Trophoblast cell (in vitro differentiated cells and primary cell): Measurements from ENCODE around the gene TMEM245.

Source experiments
- DNase-seq, 2 donors: peaks; one replicate each; pipeline ENCODE4 v3.0.0-alpha.2; 2016
- H2AFZ ChIP-seq: 2 replicates; pipeline ENCODE4 v1.6.1; 2013; ENCODE audit warnings: low read length, moderate library complexity, mild to moderate bottlenecking; ENCODE audit not compliant: insufficient read depth, poor library complexity
- H2AK5ac ChIP-seq: 2 replicates; pipeline ENCODE4 v1.6.1; 2013; ENCODE audit warnings: mild to moderate bottlenecking, low read length
- H2BK120ac ChIP-seq: 2 replicates; pipeline ENCODE4 v1.6.1; 2013; ENCODE audit warnings: low read length, mild to moderate bottlenecking, moderate library complexity; ENCODE audit not compliant: insufficient read depth, poor library complexity
- H2BK12ac ChIP-seq: 2 replicates; pipeline ENCODE4 v1.6.1; 2013; ENCODE audit warnings: mild to moderate bottlenecking, low read length, moderate library complexity
- H2BK5ac ChIP-seq: 2 replicates; pipeline ENCODE4 v1.6.1; 2013; ENCODE audit warnings: low read length, low read depth, moderate library complexity, mild to moderate bottlenecking; ENCODE audit not compliant: poor library complexity
- H3K14ac ChIP-seq: 2 replicates; pipeline ENCODE4 v1.6.1; 2013; ENCODE audit warnings: mild to moderate bottlenecking, low read length
- H3K18ac ChIP-seq: 2 replicates; pipeline ENCODE4 v1.6.1; 2013; ENCODE audit warnings: mild to moderate bottlenecking, low read length
- H3K23ac ChIP-seq: 2 replicates; pipeline ENCODE4 v1.6.1; 2013; ENCODE audit warnings: low read length
- H3K27ac ChIP-seq: 2 replicates; pipeline ENCODE4 v1.5.1; 2013; ENCODE audit warnings: low read depth, mild to moderate bottlenecking, inconsistent platforms, low read length, moderate library complexity
- H3K27me3 ChIP-seq: 2 replicates; pipeline ENCODE4 v1.6.1; 2013; ENCODE audit warnings: inconsistent platforms, mild to moderate bottlenecking, low read length, moderate library complexity; ENCODE audit not compliant: insufficient read depth
- H3K36me3 ChIP-seq, 2 experiments: 1 replicate in 1 of 2; 2 replicates in 1 of 2; pipeline ENCODE4 v1.6.1; 2013; ENCODE audit warnings: low read length in 2 of 2, mild to moderate bottlenecking in 2 of 2, moderate library complexity in 1 of 2; ENCODE audit not compliant: insufficient read depth in 2 of 2, control insufficient read depth in 1 of 2
- H3K4ac ChIP-seq: 2 replicates; pipeline ENCODE4 v1.6.1; 2013; ENCODE audit warnings: low read depth, mild to moderate bottlenecking, low read length, moderate library complexity
- H3K4me1 ChIP-seq, 2 experiments: 1 replicate in 1 of 2; 2 replicates in 1 of 2; pipeline ENCODE4 v1.6.1; 2013; ENCODE audit warnings: low read length in 2 of 2, mild to moderate bottlenecking in 2 of 2, moderate library complexity in 1 of 2; ENCODE audit not compliant: insufficient read depth in 2 of 2, control insufficient read depth in 1 of 2
- H3K4me2 ChIP-seq: 2 replicates; pipeline ENCODE4 v1.6.1; 2013; ENCODE audit warnings: inconsistent platforms, mild to moderate bottlenecking, low read length, moderate library complexity
- H3K4me3 ChIP-seq: 2 replicates; pipeline ENCODE4 v1.5.1; 2013; ENCODE audit warnings: mild to moderate bottlenecking, low read depth, low read length, inconsistent platforms
- H3K79me1 ChIP-seq: one replicate; pipeline ENCODE4 v1.6.1; 2013; ENCODE audit warnings: low read length
- H3K79me2 ChIP-seq: 2 replicates; pipeline ENCODE4 v1.6.1; 2013; ENCODE audit warnings: low read length, mild to moderate bottlenecking; ENCODE audit not compliant: control insufficient read depth, insufficient read depth, poor library complexity
- H3K9ac ChIP-seq: 2 replicates; pipeline ENCODE4 v1.6.1; 2013; ENCODE audit warnings: mild to moderate bottlenecking, low read length
- H3K9me3 ChIP-seq: 2 replicates; pipeline ENCODE4 v1.6.1; 2013; ENCODE audit warnings: low read depth, mild to moderate bottlenecking, control low read depth, inconsistent platforms, low read length; ENCODE audit not compliant: insufficient read depth
- H4K12ac ChIP-seq: 2 replicates; pipeline ENCODE4 v1.6.1; 2013; ENCODE audit warnings: low read depth, mild to moderate bottlenecking, low read length, moderate library complexity
- H4K8ac ChIP-seq: 2 replicates; pipeline ENCODE4 v1.6.1; 2013; ENCODE audit warnings: low read depth, mild to moderate bottlenecking, low read length, moderate library complexity
- H4K91ac ChIP-seq: one replicate; pipeline ENCODE4 v1.6.1; 2013; ENCODE audit warnings: low read depth, mild to moderate bottlenecking, low read length, moderate library complexity
- WGBS: extraction: QIAGEN DNeasy Blood & Tissue Kit; methylation state at CpG from one replicate; pipeline ENCODE4 v1.1.7; 2013; ENCODE audit warnings: missing lambda C conversion rate; ENCODE audit not compliant: insufficient read length, insufficient coverage; ENCODE audit errors: extremely low coverage; 5-methylcytosine and 5-hydroxymethylcytosine counted together

Gene TMEM245

GRCh38 chr9:109012876-109013678 lies 106.7 kb downstream of the TMEM245 start, which contains the start of gene CTNNAL1:
Gene CTNNAL1, minus strand, starts transcription at chr9:109013499. Its CDS starts 57 bp downstream, at chr9:109013442.
- Histone ChIP-seq H2BK12ac (no peak within 1 kb of the TSS), H2AK5ac (no peak within 1 kb of the TSS), H3K79me2 (no peaks in the 10 kb centered on the region), H2AFZ (peak within 1 kb of the TSS; percentile 66), H3K4me2 (peak within 1 kb of the TSS; percentile 66), H3K23ac (no peak within 1 kb of the TSS), H3K27ac (peak within 1 kb of the TSS; percentile 80), H3K9ac (peak within 1 kb of the TSS; percentile 84), H3K9me3 (no peaks in the 10 kb centered on the region), H4K91ac (peak within 1 kb of the TSS; percentile 53), H3K4ac (peak within 1 kb of the TSS; percentile 37), H3K18ac (peak within 1 kb of the TSS; percentile 19), H4K12ac (no peak within 1 kb of the TSS), H2BK120ac (no peak within 1 kb of the TSS), H3K14ac (peak within 1 kb of the TSS; percentile 35), H3K27me3 (no peaks in the 10 kb centered on the region), H3K4me1 (peaks cover 10 to 13% of the 10 kb centered on the region in 2 experiments), H3K4me3 (peak within 1 kb of the TSS; percentile 76), H4K8ac (peak within 1 kb of the TSS; percentile 32), H2BK5ac (peak within 1 kb of the TSS; percentile 87), H3K36me3 (no peaks in the 10 kb centered on the region), H3K79me1 (peaks cover 5% of the 10 kb centered on the region)
- no CpG with 5 or more reads among the region's 99 CpGs for WGBS
- DNase-seq, result peak; percentile 80 to 86

DNA sequence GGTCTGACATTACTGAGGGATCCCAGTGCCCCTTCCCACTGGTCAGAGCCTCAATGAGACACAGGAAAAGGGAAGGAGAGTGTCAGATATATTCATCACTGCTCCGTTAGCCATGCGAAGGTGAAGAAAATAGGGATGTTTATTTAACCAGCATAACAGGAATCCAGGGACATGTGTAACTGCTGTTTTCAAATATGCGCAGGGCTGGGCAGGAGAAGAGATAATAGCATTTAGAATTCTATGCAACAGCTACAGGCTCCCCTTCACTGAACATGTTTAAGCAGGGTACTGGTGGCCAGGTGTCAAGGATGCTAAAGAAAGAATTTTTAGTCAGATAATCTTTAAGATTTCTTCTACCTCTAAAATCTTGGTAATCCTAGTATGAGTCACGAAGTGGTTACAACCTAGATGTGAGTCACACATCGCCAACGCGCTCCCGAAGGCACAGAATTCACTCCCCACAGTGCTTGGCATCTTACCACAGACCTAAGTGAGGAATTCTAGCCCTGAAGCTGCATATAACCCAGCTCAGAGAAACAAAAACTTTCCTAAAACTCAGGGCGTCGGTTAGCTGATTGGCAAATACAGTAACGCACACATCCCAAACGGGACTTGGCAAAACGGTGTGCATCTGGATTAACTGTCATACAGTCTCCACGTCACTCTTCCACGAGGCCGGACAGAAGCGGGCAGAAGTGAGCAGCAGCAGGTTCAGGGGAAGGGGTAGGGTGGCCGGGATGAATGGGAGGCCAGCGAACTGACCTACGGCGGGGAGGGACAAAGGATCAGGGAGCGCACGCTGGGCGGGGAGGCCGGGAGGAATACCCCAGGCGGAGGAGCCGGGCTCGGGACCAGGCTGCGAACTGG lies 107.5 kb downstream of the TMEM245 start:
- H3K4me1 ChIP-seq, result peaks cover 10 to 13% of the 10 kb centered on the region in 2 experiments
- H3K14ac ChIP-seq, result peak overlapping the region; percentile 35
- peak overlapping the region; percentile 1 for H3K18ac ChIP-seq
- H3K4me3 ChIP-seq, result peak overlapping the region; percentile 76
- H3K79me2 ChIP-seq, result no peaks in the 10 kb centered on the region
- no peaks in the 10 kb centered on the region for H3K36me3 ChIP-seq
- H3K9me3 ChIP-seq, result no peaks in the 10 kb centered on the region
- H2BK5ac ChIP-seq, result no peak overlapping the region
- H2AFZ ChIP-seq, result peak overlapping the region; percentile 66
- peak overlapping the region; percentile 66 for H3K4me2 ChIP-seq
- no peak overlapping the region for H2AK5ac ChIP-seq
- H4K8ac ChIP-seq, result no peak overlapping the region
- H4K12ac ChIP-seq, result no peak overlapping the region
- WGBS, result no CpG with 5 or more reads among the region's 29 CpGs
- peak overlapping the region; percentile 84 for H3K9ac ChIP-seq
- H4K91ac ChIP-seq, result no peak overlapping the region
- H3K4ac ChIP-seq, result peak overlapping the region; percentile 37
- peak overlapping the region; percentile 80 for H3K27ac ChIP-seq
- no peak overlapping the region for H3K23ac ChIP-seq
- no peak overlapping the region for H2BK120ac ChIP-seq
- peak; percentile 94 to 98 for DNase-seq
- no peak overlapping the region for H2BK12ac ChIP-seq
- no peaks in the 10 kb centered on the region for H3K27me3 ChIP-seq
- peaks cover 5% of the 10 kb centered on the region for H3K79me1 ChIP-seq

- Histone ChIP-seq H3K14ac (no peak overlapping the region), H3K79me2 (no peaks in the 10 kb centered on the region), H3K36me3 (no peaks in the 10 kb centered on the region), H4K8ac (no peak overlapping the region), H3K23ac (no peak overlapping the region), H3K4ac (no peak overlapping the region), H2AFZ (no peak overlapping the region), H3K18ac (no peak overlapping the region), H4K12ac (no peak overlapping the region), H3K27me3 (no peaks in the 10 kb centered on the region), H3K9ac (no peak overlapping the region), H4K91ac (no peak overlapping the region), H2BK12ac (no peak overlapping the region), H3K79me1 (peaks cover 5% of the 10 kb centered on the region), H3K27ac (no peak overlapping the region), H3K4me2 (no peak overlapping the region), H3K9me3 (no peaks in the 10 kb centered on the region), H3K4me3 (no peak overlapping the region), H2BK5ac (no peak overlapping the region), H3K4me1 (peaks cover 7 to 12% of the 10 kb centered on the region in 2 experiments), H2AK5ac (no peak overlapping the region), H2BK120ac (no peak overlapping the region)
- DNase-seq, result no peak
Measured at GRCh38 chr9:109011231-109011671, 108.5 kb downstream of the TMEM245 start.

DNA sequence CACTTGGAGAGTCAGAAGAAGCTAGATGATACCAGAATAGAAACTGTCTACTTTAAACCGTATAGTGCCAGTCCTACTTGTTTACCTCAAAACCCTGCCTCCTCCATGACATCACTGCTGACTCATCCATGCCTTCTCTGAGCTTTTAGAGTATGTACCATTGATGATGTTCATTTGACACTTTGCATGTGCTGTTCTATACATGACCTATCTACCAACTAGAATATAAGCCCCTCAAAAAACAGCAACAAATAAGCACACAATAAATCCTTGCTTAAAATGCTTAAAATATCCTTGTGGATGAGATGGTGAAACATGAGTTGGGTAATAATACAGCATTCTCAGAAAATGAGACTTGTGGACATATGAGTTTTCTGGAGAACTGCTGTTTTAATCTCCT lies 109.0 kb downstream of the TMEM245 start:
- WGBS, result no CpG with 5 or more reads among the region's 1 CpG
- no peak overlapping the region for H2BK5ac ChIP-seq
- H3K23ac ChIP-seq, result no peak overlapping the region
- H3K14ac ChIP-seq, result no peak overlapping the region
- peaks cover 5% of the 10 kb centered on the region for H3K79me1 ChIP-seq
- no peak overlapping the region for H2BK120ac ChIP-seq
- DNase-seq, result peak; percentile 37 to 64
- no peaks in the 10 kb centered on the region for H3K79me2 ChIP-seq
- H4K91ac ChIP-seq, result no peak overlapping the region
- H2AFZ ChIP-seq, result no peak overlapping the region
- H3K9me3 ChIP-seq, result no peaks in the 10 kb centered on the region
- no peaks in the 10 kb centered on the region for H3K27me3 ChIP-seq
- H3K18ac ChIP-seq, result no peak overlapping the region
- no peak overlapping the region for H2BK12ac ChIP-seq
- H4K8ac ChIP-seq, result no peak overlapping the region
- H3K4ac ChIP-seq, result no peak overlapping the region
- no peak overlapping the region for H3K4me2 ChIP-seq
- H3K27ac ChIP-seq, result no peak overlapping the region
- no peak overlapping the region for H2AK5ac ChIP-seq
- H3K9ac ChIP-seq, result no peak overlapping the region
- no peak overlapping the region for H4K12ac ChIP-seq
- H3K36me3 ChIP-seq, result no peaks in the 10 kb centered on the region
- peaks cover 7 to 12% of the 10 kb centered on the region in 2 experiments for H3K4me1 ChIP-seq
- no peak overlapping the region for H3K4me3 ChIP-seq
